ENCODE data around the gene KRTAP5-8. TPM values are rescaled to one million over a fixed set of nuclear protein-coding genes. Genes with fewer than 3 reads are reported as not detected.
"Not testable (repeated sequence)": the region's sequence is repeated elsewhere in the genome, so short reads cannot be mapped to it uniquely, and the experiment has no call there.

KRTAP5-8 gene
- total RNA-seq, 1 donor = 0.36 TPM

- H3K27me3 ChIP-seq (ENCODE audit: insufficient read depth, low read length) = no peaks in the 10 kb centered on the region
- no peaks in the 10 kb centered on the region for H3K9me3 ChIP-seq (ENCODE audit: low read depth, low read length)
- no peak overlapping the region for H3K4me3 ChIP-seq (ENCODE audit: insufficient read depth, low read length)
- H3K4me2 ChIP-seq (ENCODE audit: insufficient read depth, low read length) = no peak overlapping the region
- TF ChIP-seq, protein P1, sequence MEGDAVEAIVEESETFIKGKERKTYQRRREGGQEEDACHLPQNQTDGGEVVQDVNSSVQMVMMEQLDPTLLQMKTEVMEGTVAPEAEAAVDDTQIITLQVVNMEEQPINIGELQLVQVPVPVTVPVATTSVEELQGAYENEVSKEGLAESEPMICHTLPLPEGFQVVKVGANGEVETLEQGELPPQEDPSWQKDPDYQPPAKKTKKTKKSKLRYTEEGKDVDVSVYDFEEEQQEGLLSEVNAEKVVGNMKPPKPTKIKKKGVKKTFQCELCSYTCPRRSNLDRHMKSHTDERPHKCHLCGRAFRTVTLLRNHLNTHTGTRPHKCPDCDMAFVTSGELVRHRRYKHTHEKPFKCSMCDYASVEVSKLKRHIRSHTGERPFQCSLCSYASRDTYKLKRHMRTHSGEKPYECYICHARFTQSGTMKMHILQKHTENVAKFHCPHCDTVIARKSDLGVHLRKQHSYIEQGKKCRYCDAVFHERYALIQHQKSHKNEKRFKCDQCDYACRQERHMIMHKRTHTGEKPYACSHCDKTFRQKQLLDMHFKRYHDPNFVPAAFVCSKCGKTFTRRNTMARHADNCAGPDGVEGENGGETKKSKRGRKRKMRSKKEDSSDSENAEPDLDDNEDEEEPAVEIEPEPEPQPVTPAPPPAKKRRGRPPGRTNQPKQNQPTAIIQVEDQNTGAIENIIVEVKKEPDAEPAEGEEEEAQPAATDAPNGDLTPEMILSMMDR (IDR thresholded peaks at IDR 0.05; ENCODE audit: extremely low read depth, low read depth, low read length) = no peak
- no peak overlapping the region for H2AFZ ChIP-seq (ENCODE audit: low read length)
- H3K79me2 ChIP-seq (ENCODE audit: insufficient read depth, low read length) = no peaks in the 10 kb centered on the region
- no peak overlapping the region for H3K27ac ChIP-seq (ENCODE audit: low read depth, low read length)
- H3K4me1 ChIP-seq (ENCODE audit: insufficient read depth, low read length) = no peaks in the 10 kb centered on the region
- no peaks in the 10 kb centered on the region for H3K36me3 ChIP-seq (ENCODE audit: insufficient read depth, low read length)
- DNase-seq (ENCODE audit: insufficient read length, low spot score, missing footprints) = no peak
- H4K20me1 ChIP-seq (ENCODE audit: insufficient read depth, low read length) = no peaks in the 10 kb centered on the region
Measured at GRCh38 chr11:71532036-71532610, 5.7 kb upstream of the KRTAP5-8 start.

DNA sequence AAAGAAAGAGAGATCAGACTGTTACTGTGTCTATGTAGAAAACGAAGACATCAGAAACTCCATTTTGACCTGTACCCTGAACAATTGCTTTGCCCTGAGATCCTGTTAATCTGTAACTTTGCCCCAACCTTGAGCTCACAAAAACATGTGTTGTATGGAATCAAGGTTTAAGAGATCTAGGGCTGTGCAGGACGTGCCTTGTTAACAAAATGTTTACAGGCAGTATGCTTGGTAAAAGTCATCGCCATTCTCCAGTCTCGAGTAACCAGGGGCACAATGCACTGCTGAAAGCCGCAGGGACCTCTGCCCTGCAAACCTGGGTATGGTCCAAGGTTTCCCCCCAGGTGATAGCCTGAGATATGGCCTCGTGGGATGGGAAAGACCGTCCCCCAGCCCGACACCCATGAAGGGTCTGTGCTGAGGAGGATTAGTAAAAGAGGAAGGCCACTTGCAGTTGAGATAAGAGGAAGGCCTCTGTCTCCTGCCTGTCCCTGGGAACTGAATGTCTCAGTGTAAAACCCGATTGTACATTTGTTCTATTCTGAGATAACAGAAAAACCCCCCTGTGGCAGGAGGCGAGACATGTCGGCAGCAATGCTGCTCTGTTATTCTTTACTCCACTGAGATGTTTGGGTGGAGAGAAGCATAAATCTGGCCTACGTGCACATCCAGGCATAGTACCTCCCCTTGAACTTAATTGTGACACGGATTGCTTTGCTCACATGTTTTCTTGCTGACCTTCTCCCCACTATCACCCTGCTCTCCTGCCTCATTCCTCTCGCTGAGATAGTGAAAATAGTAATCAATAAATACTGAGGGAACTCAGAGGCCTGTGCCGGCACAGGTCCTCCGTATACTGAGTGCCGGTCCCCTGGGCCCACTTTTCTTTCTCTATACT is 2.9 kb upstream of the KRTAP5-8 start:
- not testable (repeated sequence) for H2AFZ ChIP-seq (ENCODE audit: low read length); H4K20me1 ChIP-seq (ENCODE audit: insufficient read depth, low read length); H3K79me2 ChIP-seq (ENCODE audit: insufficient read depth, low read length); H3K27me3 ChIP-seq (ENCODE audit: insufficient read depth, low read length); H3K4me2 ChIP-seq (ENCODE audit: insufficient read depth, low read length); H3K27ac ChIP-seq (ENCODE audit: low read depth, low read length); DNase-seq (ENCODE audit: insufficient read length, low spot score, missing footprints); H3K36me3 ChIP-seq (ENCODE audit: insufficient read depth, low read length); H3K4me3 ChIP-seq (ENCODE audit: insufficient read depth, low read length); H3K9me3 ChIP-seq (ENCODE audit: low read depth, low read length); H3K4me1 ChIP-seq (ENCODE audit: insufficient read depth, low read length)

DNA sequence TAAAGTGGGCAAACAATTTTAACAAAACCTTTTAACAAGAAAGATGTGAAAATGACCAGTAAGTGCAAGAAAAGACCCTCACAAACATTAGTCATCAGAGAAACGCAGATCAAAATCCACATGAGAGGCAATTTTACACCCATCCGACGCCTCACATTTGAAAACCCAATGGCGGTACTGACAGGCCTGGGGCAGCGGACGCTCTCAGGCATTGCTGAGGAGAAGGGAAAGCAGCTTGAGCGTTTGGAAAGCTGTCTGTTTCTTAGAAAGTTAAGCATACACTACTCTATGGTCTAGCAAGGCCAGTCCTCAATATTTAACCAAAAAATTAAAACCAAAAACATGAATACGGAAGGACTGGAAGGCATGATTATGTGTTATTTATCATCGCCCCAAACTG is 2.0 kb upstream of the KRTAP5-8 start:
- Histone ChIP-seq H3K36me3 (ENCODE audit: insufficient read depth, low read length) (no peaks in the 10 kb centered on the region), H3K9me3 (ENCODE audit: low read depth, low read length) (no peaks in the 10 kb centered on the region), H3K4me2 (ENCODE audit: insufficient read depth, low read length) (no peak overlapping the region), H3K27me3 (ENCODE audit: insufficient read depth, low read length) (no peaks in the 10 kb centered on the region), H2AFZ (ENCODE audit: low read length) (no peak overlapping the region), H3K27ac (ENCODE audit: low read depth, low read length) (no peak overlapping the region), H3K4me3 (ENCODE audit: insufficient read depth, low read length) (no peak overlapping the region), H3K79me2 (ENCODE audit: insufficient read depth, low read length) (no peaks in the 10 kb centered on the region), H3K4me1 (ENCODE audit: insufficient read depth, low read length) (no peaks in the 10 kb centered on the region), H4K20me1 (ENCODE audit: insufficient read depth, low read length) (no peaks in the 10 kb centered on the region)
- no peak for DNase-seq (ENCODE audit: insufficient read length, low spot score, missing footprints)
- TF ChIP-seq, protein P1 (IDR thresholded peaks at IDR 0.05; ENCODE audit: extremely low read depth, low read depth, low read length) = no peak

DNA sequence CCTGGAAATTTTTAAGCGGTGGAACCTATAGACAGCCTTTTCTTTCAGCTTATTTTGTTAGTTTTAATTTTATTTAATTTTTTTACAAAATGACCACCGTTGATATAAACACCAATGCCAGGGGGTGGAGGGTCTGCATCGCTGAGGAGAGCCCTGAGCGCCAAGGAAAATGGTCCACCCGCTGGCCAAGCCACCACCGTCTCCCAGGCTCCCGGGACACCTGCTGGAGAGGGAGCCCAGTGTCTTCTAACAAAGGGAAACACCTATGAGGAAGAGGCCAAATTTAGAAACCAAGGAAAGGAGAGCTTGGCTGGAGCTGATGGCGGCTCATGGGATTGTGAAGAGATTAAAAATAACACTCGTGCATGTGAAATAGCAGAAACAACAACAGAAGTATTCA is 288 bp upstream of the KRTAP5-8 start:
- H3K36me3 ChIP-seq (ENCODE audit: insufficient read depth, low read length) = no peaks in the 10 kb centered on the region
- H3K4me1 ChIP-seq (ENCODE audit: insufficient read depth, low read length) = no peaks in the 10 kb centered on the region
- H3K27ac ChIP-seq (ENCODE audit: low read depth, low read length) = no peak overlapping the region
- H3K79me2 ChIP-seq (ENCODE audit: insufficient read depth, low read length) = no peaks in the 10 kb centered on the region
- DNase-seq (ENCODE audit: insufficient read length, low spot score, missing footprints) = no peak
- no peak overlapping the region for H3K4me2 ChIP-seq (ENCODE audit: insufficient read depth, low read length)
- H4K20me1 ChIP-seq (ENCODE audit: insufficient read depth, low read length) = no peaks in the 10 kb centered on the region
- H2AFZ ChIP-seq (ENCODE audit: low read length) = no peak overlapping the region
- H3K9me3 ChIP-seq (ENCODE audit: low read depth, low read length) = no peaks in the 10 kb centered on the region
- H3K4me3 ChIP-seq (ENCODE audit: insufficient read depth, low read length) = no peak overlapping the region
- H3K27me3 ChIP-seq (ENCODE audit: insufficient read depth, low read length) = no peaks in the 10 kb centered on the region
- TF ChIP-seq, protein P1 (IDR thresholded peaks at IDR 0.05; ENCODE audit: extremely low read depth, low read depth, low read length) = no peak

All from osteoblast (primary cell).